T47D (cell line): Measurements from ENCODE around the gene METTL15.
"Not testable (repeated sequence)": the region's sequence is repeated elsewhere in the genome, so short reads cannot be mapped to it uniquely, and the experiment has no call there.

Source experiments
- DNase-seq, 2 experiments: peaks; one replicate each; pipeline versions ENCODE4 v3.0.0 to v3.0.0-alpha.2; 2011 to 2012; ENCODE audit warnings: low read depth in 1 of 2, low spot score in 1 of 2
- JUND ChIP-seq: IDR thresholded peaks from 2 replicates; pipeline ENCODE4 v1.6.1; 2012; ENCODE audit warnings: low read depth
- in situ Hi-C: cut with HindIII; loops from 2 replicates; pipeline ENCODE4 v1.10.0; 2016; ENCODE audit warnings: low sequenced_read_pairs, low pct_unique_long_range_greater_than_20kb

METTL15 gene

GRCh38 chr11:28243061-28243460 is 134.9 kb downstream of the METTL15 start:
- DNase-seq, result no peak
- in situ Hi-C loops, result no loop called here
- TF ChIP-seq JUND, result no peak

GRCh38 chr11:28243581-28243980 is 135.4 kb downstream of the METTL15 start:
- in situ Hi-C loops, result no loop called here
- no peak for TF ChIP-seq JUND
- no peak for DNase-seq

GRCh38 chr11:28245131-28245530 is 136.9 kb downstream of the METTL15 start:
- no peak for TF ChIP-seq JUND
- in situ Hi-C loops, result no loop called here
- DNase-seq, result no peak

- TF ChIP-seq JUND, result no peak
- in situ Hi-C loops, result no loop called here
- no peak for DNase-seq
Measured at GRCh38 chr11:28250192-28250591, 142.0 kb downstream of the METTL15 start.

- no peak for DNase-seq
- no peak for TF ChIP-seq JUND
- in situ Hi-C loops, result no loop called here
Measured at GRCh38 chr11:28251257-28251656, 143.1 kb downstream of the METTL15 start.

GRCh38 chr11:28257761-28258160 is 149.6 kb downstream of the METTL15 start:
- TF ChIP-seq JUND, result no peak
- DNase-seq, result no peak
- in situ Hi-C loops, result no loop called here

- in situ Hi-C loops, result no loop called here
- TF ChIP-seq JUND, result no peak
- no peak for DNase-seq
Measured at GRCh38 chr11:28259177-28259843, 151.1 kb downstream of the METTL15 start.

- TF ChIP-seq JUND, result no peak
- in situ Hi-C loops, result no loop called here
- no peak for DNase-seq
Measured at GRCh38 chr11:28268925-28269324, 160.7 kb downstream of the METTL15 start.

- in situ Hi-C loops, result no loop called here
- TF ChIP-seq JUND, result no peak
- DNase-seq, result no peak
Measured at GRCh38 chr11:28269586-28269985, 161.4 kb downstream of the METTL15 start.

GRCh38 chr11:28272247-28272646 is 164.1 kb downstream of the METTL15 start:
- in situ Hi-C loops, DNase-seq: not testable (repeated sequence)

- in situ Hi-C loops, result no loop called here
- DNase-seq, result no peak
- no peak for TF ChIP-seq JUND
Measured at GRCh38 chr11:28274216-28274615, 166.0 kb downstream of the METTL15 start.

GRCh38 chr11:28284196-28284595 is 176.0 kb downstream of the METTL15 start:
- TF ChIP-seq JUND, result no peak
- in situ Hi-C loops, result no loop called here
- DNase-seq, result no peak

GRCh38 chr11:28289444-28289843 is 181.3 kb downstream of the METTL15 start:
- DNase-seq, result no peak
- TF ChIP-seq JUND, result no peak
- in situ Hi-C loops, result no loop called here

GRCh38 chr11:28290995-28291394 is 182.8 kb downstream of the METTL15 start:
- DNase-seq, in situ Hi-C loops: not testable (repeated sequence)
